SK-N-SH (cell line): ENCODE measurements around the gene POU6F2. TPM values are rescaled to one million over a fixed set of nuclear protein-coding genes. Genes with fewer than 3 reads are reported as not detected.

ENCODE experiments used
- CTCF ChIA-PET: fragments of 300-600, 350-600 bp; formaldehyde crosslinking; extraction: SDS; loops from one replicate; lab custom pipeline; 2021; lab: Yijun Ruan, JAX
- POLR2A ChIA-PET: fragments of 350-600 bp; sonication (Branson Sonifier 250); formaldehyde crosslinking; extraction: SDS; loops from one replicate; lab custom pipeline; 2020; ENCODE audit warnings: antibody characterized with exemption, inconsistent platforms; lab: Yijun Ruan, JAX
- DNase-seq: peaks from one replicate; pipeline ENCODE4 v3.0.0; 2012
- H2AFZ ChIP-seq: fragments of 200-600 bp; sonication (generic); 2 replicates; pipeline ENCODE4 v1.8.1; 2016; ENCODE audit warnings: antibody characterized with exemption, mild to moderate bottlenecking, low read depth
- H3F3A ChIP-seq: fragments of 200-600 bp; sonication (generic); replicated peaks from 2 replicates; pipeline ENCODE3; 2016; ENCODE audit warnings: antibody characterized with exemption, mild to moderate bottlenecking; ENCODE audit not compliant: insufficient read depth
- H3K27ac ChIP-seq, 2 experiments: fragments of 200-500 bp in 1 of 2; fragments of 200-600 bp in 1 of 2; sonication (Bioruptor generic) in 1 of 2; sonication (generic), shearing (Covaris generic) in 1 of 2; 2 replicates each; pipeline versions ENCODE4 v1.5.1 to v1.6.1; 2014 to 2016; ENCODE audit warnings: low read depth in 2 of 2, inconsistent platforms in 1 of 2, low read length in 1 of 2, mild to moderate bottlenecking in 1 of 2, mixed read lengths in 1 of 2
- H3K27me3 ChIP-seq: fragments of 200-600 bp; sonication (generic), shearing (Covaris generic); 2 replicates; pipeline ENCODE4 v1.6.1; 2016; ENCODE audit warnings: mixed run types; ENCODE audit not compliant: insufficient read depth
- H3K36me3 ChIP-seq, 2 experiments: fragments of 200-500 bp in 1 of 2; fragments of 200-600 bp in 1 of 2; sonication (Bioruptor generic) in 1 of 2; sonication (generic) in 1 of 2; replicated peaks in 1 of 2; 2 replicates each; pipeline versions ENCODE3 to v1.5.1; 2014 to 2016; ENCODE audit warnings: low read length in 1 of 2, mild to moderate bottlenecking in 1 of 2; ENCODE audit not compliant: insufficient read depth in 2 of 2, control insufficient read depth in 1 of 2
- H3K4me1 ChIP-seq, 2 experiments: fragments of 200-500 bp in 1 of 2; fragments of 200-600 bp in 1 of 2; sonication (Bioruptor generic) in 1 of 2; sonication (generic), shearing (Covaris generic) in 1 of 2; 2 replicates each; pipeline versions ENCODE4 v1.5.1 to v1.6.1; 2014 to 2016; ENCODE audit warnings: low read depth in 1 of 2, low read length in 1 of 2, mixed run types in 1 of 2; ENCODE audit not compliant: insufficient read depth in 2 of 2, control insufficient read depth in 1 of 2
- H3K4me2 ChIP-seq: fragments of 200-600 bp; sonication (generic), shearing (Covaris generic); 2 replicates; pipeline ENCODE4 v1.6.1; 2017; ENCODE audit warnings: mixed run types
- H3K4me3 ChIP-seq, 2 experiments: fragments of 200-500 bp in 1 of 2; fragments of 200-600 bp in 1 of 2; sonication (Bioruptor generic) in 1 of 2; sonication (generic), shearing (Covaris generic) in 1 of 2; 2 replicates each; pipeline versions ENCODE4 v1.5.1 to v1.8.1; 2014 to 2016; ENCODE audit warnings: low read depth in 2 of 2, inconsistent platforms in 1 of 2, low read length in 1 of 2, mild to moderate bottlenecking in 1 of 2, mixed read lengths in 1 of 2, moderate library complexity in 1 of 2
- H3K79me2 ChIP-seq: fragments of 200-600 bp; sonication (generic); 2 replicates; pipeline ENCODE4 v1.8.1; 2017; ENCODE audit warnings: mild to moderate bottlenecking; ENCODE audit not compliant: insufficient read depth
- H3K9ac ChIP-seq: fragments of 200-600 bp; sonication (generic); 2 replicates; pipeline ENCODE4 v1.6.1; 2017; ENCODE audit warnings: mixed run types
- H3K9me2 ChIP-seq: fragments of 200-600 bp; sonication (generic); 2 replicates; pipeline ENCODE4 v1.6.1; 2017; ENCODE audit warnings: mixed run types
- H3K9me3 ChIP-seq: fragments of 200-600 bp; sonication (generic); 2 replicates; pipeline ENCODE4 v1.6.1; 2017; ENCODE audit warnings: mixed run types, mild to moderate bottlenecking, moderate library complexity
- H4K20me1 ChIP-seq: fragments of 200-600 bp; sonication (generic); 2 replicates; pipeline ENCODE4 v1.6.1; 2017; ENCODE audit warnings: mild to moderate bottlenecking, mixed run types; ENCODE audit not compliant: insufficient read depth
- CHD2 ChIP-seq: fragments of 150-350 bp; IDR thresholded peaks from 2 replicates; pipeline ENCODE4 v1.6.1; 2018; ENCODE audit warnings: low read length; ENCODE audit not compliant: partially characterized antibody
- CTCF ChIP-seq: fragments of 200-600 bp; sonication (generic); IDR thresholded peaks from 2 replicates; pipeline ENCODE4 v1.6.1; 2017; ENCODE audit warnings: antibody characterized with exemption, mild to moderate bottlenecking, moderate library complexity
- ELF1 ChIP-seq: IDR thresholded peaks from 2 replicates; pipeline ENCODE4 v1.4.0; 2012
- EP300 ChIP-seq, 2 experiments: IDR thresholded peaks; 2 replicates each; pipeline versions ENCODE4 v1.4.0 to v1.6.1; 2012; ENCODE audit warnings: borderline replicate concordance in 1 of 2, low read depth in 1 of 2, low read length in 1 of 2
- EZH2phosphoT487 ChIP-seq: fragments of 200-600 bp; sonication (generic); IDR thresholded peaks from 2 replicates; pipeline ENCODE4 v1.6.1; 2017; ENCODE audit warnings: low read depth, mixed run types, mild to moderate bottlenecking, antibody characterized with exemption, moderate library complexity, borderline replicate concordance
- FOSL2 ChIP-seq: IDR thresholded peaks from 2 replicates; pipeline ENCODE4 v1.4.0; 2012; ENCODE audit warnings: low read depth, mild to moderate bottlenecking, moderate library complexity, borderline replicate concordance
- FOXM1 ChIP-seq: IDR thresholded peaks from 2 replicates; pipeline ENCODE4 v1.4.0; 2012; ENCODE audit warnings: low read depth, mild to moderate bottlenecking
- GABPA ChIP-seq: IDR thresholded peaks from 2 replicates; pipeline ENCODE4 v1.4.0; 2012; ENCODE audit warnings: low read depth, mild to moderate bottlenecking
- MEF2A ChIP-seq: IDR thresholded peaks from 2 replicates; pipeline ENCODE4 v1.4.0; 2012; ENCODE audit warnings: low read depth, borderline replicate concordance
- NFIC ChIP-seq: IDR thresholded peaks from 2 replicates; pipeline ENCODE4 v1.4.0; 2012; ENCODE audit warnings: borderline replicate concordance
- NRF1 ChIP-seq: IDR thresholded peaks from 2 replicates; pipeline ENCODE4 v1.6.1; 2012; ENCODE audit warnings: low read depth, mild to moderate bottlenecking, low read length
- POLR2AphosphoS5 ChIP-seq: IDR thresholded peaks from 2 replicates; pipeline ENCODE4 v1.6.1; 2012; ENCODE audit warnings: low read depth, low read length
- RAD21 ChIP-seq: IDR thresholded peaks from 2 replicates; pipeline ENCODE4 v1.6.1; 2012; ENCODE audit warnings: mild to moderate bottlenecking, low read length
- RXRA ChIP-seq: IDR thresholded peaks from 2 replicates; pipeline ENCODE4 v1.4.0; 2012; ENCODE audit warnings: low read depth, mild to moderate bottlenecking, borderline replicate concordance
- SMC3 ChIP-seq: IDR thresholded peaks from 2 replicates; pipeline ENCODE4 v1.6.1; 2012; ENCODE audit warnings: low read depth, low read length, improper control_type of control experiment
- TEAD4 ChIP-seq: IDR thresholded peaks from 2 replicates; pipeline ENCODE4 v1.4.0; 2012; ENCODE audit warnings: mild to moderate bottlenecking, borderline replicate concordance; ENCODE audit not compliant: insufficient read depth
- YY1 ChIP-seq: IDR thresholded peaks from 2 replicates; pipeline ENCODE4 v1.4.0; 2012; ENCODE audit warnings: low read depth, mild to moderate bottlenecking
- WGBS: methylation state at CpG from one replicate; pipeline ENCODE4 v1.1.6; 2017; ENCODE audit warnings: low lambda C conversion rate; 5-methylcytosine and 5-hydroxymethylcytosine counted together
- polyA plus RNA-seq, 3 experiments: library from polyadenylated mRNA; depleted of rRNA; stranded (reverse); fragments of >200 nt; gene quantifications; 2 replicates each; pipeline ENCODE4 v1.2.3, GENCODE V29; 2012
- TF ChIP-seq, protein P1 (sequence below): IDR thresholded peaks from 2 replicates; pipeline ENCODE4 v1.6.1; 2012; ENCODE audit warnings: mild to moderate bottlenecking, low read depth, low read length, moderate library complexity

Gene POU6F2
- polyA plus RNA-seq, 1 of the 3 experiments (the other 2 are of a cell fraction) = under 0.01 TPM

DNA sequence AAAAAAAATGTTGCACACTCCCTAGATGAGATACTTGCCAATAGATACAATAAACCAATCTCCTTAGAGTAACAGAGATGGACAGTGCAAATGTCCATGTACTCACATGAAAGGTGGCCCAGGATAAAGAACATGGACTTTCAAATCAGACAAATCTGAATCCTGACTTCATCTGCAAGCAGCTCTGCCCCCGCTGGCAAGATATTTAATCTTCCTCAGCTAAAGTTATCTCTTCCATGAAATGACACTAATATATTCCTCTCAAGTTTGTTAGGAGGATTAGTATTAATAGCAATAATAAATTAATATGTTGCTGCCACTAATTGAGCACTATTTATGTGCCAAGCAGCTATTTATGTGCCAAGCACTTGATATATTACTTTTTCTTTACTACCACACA is 439.9 kb downstream of the POU6F2 start:
- CTCF ChIA-PET = no interaction called here

More for the DNA sequence above, 439.9 kb downstream of the POU6F2 start:
- no peak for DNase-seq
- Histone ChIP-seq H4K20me1 (no peaks in the 10 kb centered on the region), H3F3A (peaks cover 4% of the 10 kb centered on the region), H3K27me3 (peaks cover 26% of the 10 kb centered on the region; the same call in 1 of the 2 replicates), H3K9me3 (no peaks in the 10 kb centered on the region), H3K4me2 (no peak overlapping the region), H3K36me3 (no peaks in the 10 kb centered on the region), H3K79me2 (no peaks in the 10 kb centered on the region), H3K4me1 (peaks cover 0 to 7% of the 10 kb centered on the region in 2 experiments; a peak in 1 of 4 replicates), H3K27ac (no peak overlapping the region), H3K9ac (no peak overlapping the region), H3K4me3 (no peak overlapping the region), H2AFZ (no peak overlapping the region), H3K9me2 (no peaks in the 10 kb centered on the region)
- TF ChIP-seq POLR2AphosphoS5 (no peak), GABPA (no peak), NRF1 (no peak), RAD21 (no peak), ELF1 (no peak), NFIC (no peak), MEF2A (no peak), SMC3 (no peak), CTCF (no peak), CHD2 (no peak), FOSL2 (no peak), RXRA (no peak), TEAD4 (no peak), EZH2phosphoT487 (no peak), YY1 (no peak), FOXM1 (no peak), EP300 (IDR thresholded peaks at IDR 0.05; ENCODE audit: borderline replicate concordance in 1 of 2, low read depth in 1 of 2, low read length in 1 of 2) (no peak)
- TF ChIP-seq, protein P1, sequence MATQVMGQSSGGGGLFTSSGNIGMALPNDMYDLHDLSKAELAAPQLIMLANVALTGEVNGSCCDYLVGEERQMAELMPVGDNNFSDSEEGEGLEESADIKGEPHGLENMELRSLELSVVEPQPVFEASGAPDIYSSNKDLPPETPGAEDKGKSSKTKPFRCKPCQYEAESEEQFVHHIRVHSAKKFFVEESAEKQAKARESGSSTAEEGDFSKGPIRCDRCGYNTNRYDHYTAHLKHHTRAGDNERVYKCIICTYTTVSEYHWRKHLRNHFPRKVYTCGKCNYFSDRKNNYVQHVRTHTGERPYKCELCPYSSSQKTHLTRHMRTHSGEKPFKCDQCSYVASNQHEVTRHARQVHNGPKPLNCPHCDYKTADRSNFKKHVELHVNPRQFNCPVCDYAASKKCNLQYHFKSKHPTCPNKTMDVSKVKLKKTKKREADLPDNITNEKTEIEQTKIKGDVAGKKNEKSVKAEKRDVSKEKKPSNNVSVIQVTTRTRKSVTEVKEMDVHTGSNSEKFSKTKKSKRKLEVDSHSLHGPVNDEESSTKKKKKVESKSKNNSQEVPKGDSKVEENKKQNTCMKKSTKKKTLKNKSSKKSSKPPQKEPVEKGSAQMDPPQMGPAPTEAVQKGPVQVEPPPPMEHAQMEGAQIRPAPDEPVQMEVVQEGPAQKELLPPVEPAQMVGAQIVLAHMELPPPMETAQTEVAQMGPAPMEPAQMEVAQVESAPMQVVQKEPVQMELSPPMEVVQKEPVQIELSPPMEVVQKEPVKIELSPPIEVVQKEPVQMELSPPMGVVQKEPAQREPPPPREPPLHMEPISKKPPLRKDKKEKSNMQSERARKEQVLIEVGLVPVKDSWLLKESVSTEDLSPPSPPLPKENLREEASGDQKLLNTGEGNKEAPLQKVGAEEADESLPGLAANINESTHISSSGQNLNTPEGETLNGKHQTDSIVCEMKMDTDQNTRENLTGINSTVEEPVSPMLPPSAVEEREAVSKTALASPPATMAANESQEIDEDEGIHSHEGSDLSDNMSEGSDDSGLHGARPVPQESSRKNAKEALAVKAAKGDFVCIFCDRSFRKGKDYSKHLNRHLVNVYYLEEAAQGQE = no peak
- POLR2A ChIA-PET = interaction anchor here (0.7 kb wide), 1 partner anchor 819 kb away, joined by 3 read pairs; no protein-coding TSS in a partner anchor
- WGBS = 17% methylated on average over 1 of the region's 1 CpG
